H1 (cell line): ENCODE results near the gene CAPZB. TPM values are rescaled to one million over a fixed set of nuclear protein-coding genes. Genes with fewer than 3 reads are reported as not detected.

Experiments
- CTCF ChIA-PET: fragments of 300-600 bp; sonication (Branson Sonifier 250); formaldehyde crosslinking; loops from one replicate; lab custom pipeline; 2021; ENCODE audit not compliant: partially characterized antibody; lab: Charles Lee
- POLR2A ChIA-PET: fragments of 300-600 bp; sonication (Branson Sonifier 250); formaldehyde crosslinking; loops from one replicate; lab custom pipeline; 2021; ENCODE audit warnings: inconsistent platforms; ENCODE audit not compliant: partially characterized antibody; lab: Charles Lee
- DNase-seq, 2 experiments: peaks; one replicate each; pipeline versions ENCODE4 v3.0.0 to v3.0.0-alpha.2; 2010 to 2022; ENCODE audit warnings: low spot score in 2 of 2, low read depth in 1 of 2, mixed read lengths in 1 of 2
- FAIRE-seq: peaks from 2 replicates; lab custom pipeline; 2011; peaks lifted over from hg19 to GRCh38; lab: Jason Lieb, UNC
- H2AFZ ChIP-seq: 2 replicates; pipeline ENCODE4 v1.8.1; 2012; ENCODE audit warnings: low read length, inconsistent platforms
- H2AK5ac ChIP-seq: 2 replicates; pipeline ENCODE4 v1.6.1; 2013; ENCODE audit warnings: low read depth, low read length
- H2BK120ac ChIP-seq: replicated peaks from 2 replicates; pipeline ENCODE3; 2013; ENCODE audit warnings: low read depth, low read length, inconsistent platforms
- H2BK12ac ChIP-seq: 2 replicates; pipeline ENCODE4 v1.6.1; 2013; ENCODE audit warnings: low read depth, low read length
- H2BK15ac ChIP-seq: 2 replicates; pipeline ENCODE4 v1.6.1; 2013; ENCODE audit warnings: low read length
- H2BK20ac ChIP-seq: 2 replicates; pipeline ENCODE4 v1.6.1; 2013; ENCODE audit warnings: low read length
- H2BK5ac ChIP-seq: 2 replicates; pipeline ENCODE4 v1.6.1; 2013; ENCODE audit warnings: low read depth, low read length
- H3K14ac ChIP-seq: 2 replicates; pipeline ENCODE4 v1.6.1; 2013; ENCODE audit warnings: inconsistent platforms; ENCODE audit not compliant: insufficient read length
- H3K18ac ChIP-seq: 2 replicates; pipeline ENCODE4 v1.6.1; 2013; ENCODE audit warnings: low read length; ENCODE audit errors: extremely low read depth
- H3K23ac ChIP-seq: 2 replicates; pipeline ENCODE4 v1.6.1; 2013; ENCODE audit warnings: inconsistent platforms; ENCODE audit not compliant: insufficient read length
- H3K23me2 ChIP-seq: 2 replicates; pipeline ENCODE4 v1.6.1; 2013; ENCODE audit warnings: low read depth, low read length
- H3K27ac ChIP-seq: 2 replicates; pipeline ENCODE4 v1.6.1; 2011; ENCODE audit warnings: low read depth, low read length, inconsistent platforms
- H3K27me3 ChIP-seq, 4 experiments: replicated peaks in 1 of 4; 1 replicate in 1 of 4; 2 replicates in 3 of 4; pipeline versions ENCODE4 v1.6.1 to v1.8.1; 2011 to 2013; ENCODE audit warnings: low read length in 3 of 4, mild to moderate bottlenecking in 3 of 4, inconsistent platforms in 2 of 4, mixed read lengths in 2 of 4, moderate library complexity in 1 of 4; ENCODE audit not compliant: control insufficient read depth in 3 of 4, insufficient read depth in 3 of 4; ENCODE audit errors: extremely low read depth in 1 of 4
- H3K36me3 ChIP-seq, 4 experiments: 2 replicates each; pipeline versions ENCODE4 v1.6.1 to v1.8.1; 2011 to 2013; ENCODE audit warnings: mild to moderate bottlenecking in 4 of 4, low read length in 3 of 4, moderate library complexity in 2 of 4, control low read depth in 1 of 4, inconsistent platforms in 1 of 4; ENCODE audit not compliant: insufficient read depth in 4 of 4, control insufficient read depth in 2 of 4
- H3K4ac ChIP-seq: replicated peaks from 2 replicates; pipeline ENCODE3; 2013; ENCODE audit warnings: low read length, low read depth, mixed read lengths, inconsistent platforms; ENCODE audit not compliant: insufficient read length
- H3K4me1 ChIP-seq, 4 experiments: replicated peaks in 1 of 4; 1 replicate in 1 of 4; 2 replicates in 3 of 4; pipeline versions ENCODE4 v1.6.1 to v1.8.1; 2011 to 2013; ENCODE audit warnings: low read length in 3 of 4, inconsistent platforms in 2 of 4, mixed read lengths in 1 of 4; ENCODE audit not compliant: insufficient read depth in 4 of 4, control insufficient read depth in 3 of 4
- H3K4me2 ChIP-seq, 2 experiments: 2 replicates each; pipeline versions ENCODE4 v1.6.1 to v1.8.1; 2011 to 2013; ENCODE audit warnings: low read depth in 2 of 2, low read length in 2 of 2, control low read depth in 1 of 2, inconsistent platforms in 1 of 2, mild to moderate bottlenecking in 1 of 2; ENCODE audit not compliant: insufficient read depth in 1 of 2
- H3K4me3 ChIP-seq, 4 experiments: fragments of 200-600, 300-600 bp in 1 of 4; sonication (generic), shearing (Covaris generic), sonication (Bioruptor Twin) in 1 of 4; 2 replicates each; pipeline versions ENCODE4 v1.5.1 to v1.8.1; 2011 to 2016; ENCODE audit warnings: low read length in 4 of 4, low read depth in 3 of 4, control low read depth in 2 of 4, inconsistent platforms in 2 of 4, mild to moderate bottlenecking in 2 of 4, mixed read lengths in 1 of 4, moderate library complexity in 1 of 4; ENCODE audit not compliant: insufficient read depth in 2 of 4; ENCODE audit errors: extremely low read depth in 1 of 4
- H3K56ac ChIP-seq: replicated peaks from 2 replicates; pipeline ENCODE3; 2013; ENCODE audit warnings: low read depth, mild to moderate bottlenecking, mixed read lengths, low read length, inconsistent platforms; ENCODE audit not compliant: insufficient read length
- H3K79me1 ChIP-seq: 2 replicates; pipeline ENCODE4 v1.6.1; 2013; ENCODE audit warnings: low read depth, low read length, control low read depth
- H3K79me2 ChIP-seq, 2 experiments: 2 replicates each; pipeline versions ENCODE4 v1.6.1 to v1.8.1; 2012 to 2013; ENCODE audit warnings: low read length in 2 of 2, mild to moderate bottlenecking in 2 of 2, inconsistent platforms in 1 of 2; ENCODE audit not compliant: insufficient read depth in 2 of 2, control insufficient read depth in 1 of 2
- H3K9ac ChIP-seq, 4 experiments: replicated peaks in 1 of 4; 1 replicate in 1 of 4; 2 replicates in 3 of 4; pipeline versions ENCODE4 v1.6.1 to v1.8.1; 2011 to 2013; ENCODE audit warnings: low read depth in 3 of 4, low read length in 3 of 4, control low read depth in 2 of 4, mild to moderate bottlenecking in 2 of 4, moderate library complexity in 2 of 4, inconsistent platforms in 1 of 4; ENCODE audit errors: extremely low read depth in 1 of 4
- H3K9me3 ChIP-seq, 2 experiments: 2 replicates each; pipeline versions ENCODE4 v1.6.1 to v1.8.1; 2012 to 2013; ENCODE audit warnings: mild to moderate bottlenecking in 2 of 2, moderate library complexity in 2 of 2, control low read depth in 1 of 2, inconsistent platforms in 1 of 2, low read depth in 1 of 2, low read length in 1 of 2, mixed read lengths in 1 of 2; ENCODE audit not compliant: insufficient read depth in 2 of 2
- H4K20me1 ChIP-seq, 2 experiments: replicated peaks in 1 of 2; 2 replicates each; pipeline versions ENCODE3 to v1.8.1; 2011 to 2013; ENCODE audit warnings: inconsistent platforms in 2 of 2, low read length in 2 of 2, mild to moderate bottlenecking in 1 of 2; ENCODE audit not compliant: insufficient read depth in 2 of 2, control insufficient read depth in 1 of 2
- H4K5ac ChIP-seq: 2 replicates; pipeline ENCODE4 v1.6.1; 2013; ENCODE audit warnings: low read length, low read depth, mixed read lengths, inconsistent platforms; ENCODE audit not compliant: insufficient read length
- H4K8ac ChIP-seq: 2 replicates; pipeline ENCODE4 v1.8.0; 2013; ENCODE audit warnings: mild to moderate bottlenecking, moderate library complexity, low read length, inconsistent platforms; ENCODE audit not compliant: insufficient read depth; ENCODE audit errors: extremely low read depth
- H4K91ac ChIP-seq: replicated peaks from 2 replicates; pipeline ENCODE3; 2013; ENCODE audit warnings: low read length, mixed read lengths, inconsistent platforms; ENCODE audit not compliant: insufficient read length
- ATF2 ChIP-seq: IDR thresholded peaks from 2 replicates; pipeline ENCODE4 v1.6.1; 2012; ENCODE audit warnings: low read length, inconsistent platforms
- CEBPB ChIP-seq: IDR thresholded peaks from 2 replicates; pipeline ENCODE4 v1.6.1; 2012; ENCODE audit warnings: low read depth, low read length
- GTF2F1 ChIP-seq: IDR thresholded peaks from 2 replicates; pipeline ENCODE4 v1.6.1; 2012; ENCODE audit warnings: low read depth, low read length, improper control_type of control experiment, borderline replicate concordance
- RNF2 ChIP-seq: fragments of 200-900, 300-1000 bp; sonication (generic); IDR thresholded peaks from 2 replicates; pipeline ENCODE4 v1.7.1; 2016; ENCODE audit warnings: borderline replicate concordance, low read depth, mild to moderate bottlenecking, antibody characterized with exemption, low read length; ENCODE audit not compliant: poor library complexity, severe bottlenecking; ENCODE audit errors: missing control alignments
- SRF ChIP-seq: IDR thresholded peaks from 2 replicates; pipeline ENCODE4 v1.6.1; 2011; ENCODE audit warnings: mild to moderate bottlenecking, low read depth, low read length, moderate library complexity
- TCF12 ChIP-seq: IDR thresholded peaks from 2 replicates; pipeline ENCODE4 v1.6.1; 2011; ENCODE audit warnings: low read depth, mild to moderate bottlenecking, low read length
- WGBS, 2 experiments: shearing (Covaris generic) in 1 of 2; methylation state at CpG; one replicate each; pipeline versions ENCODE4 v1.1.6 to v1.1.7; 2013 to 2015; ENCODE audit warnings: low lambda C conversion rate in 2 of 2, mixed read lengths in 2 of 2, inconsistent platforms in 1 of 2, low coverage in 1 of 2, missing lambda C conversion rate in 1 of 2; ENCODE audit not compliant: insufficient replicate concordance in 2 of 2, insufficient coverage in 1 of 2, insufficient read length in 1 of 2; ENCODE audit errors: extremely low coverage in 1 of 2, missing lambda C conversion rate in 1 of 2; 5-methylcytosine and 5-hydroxymethylcytosine counted together
- polyA plus RNA-seq, 7 experiments: library from polyadenylated mRNA; depleted of rRNA in 3 of 7; stranded (reverse) in 5 of 7; unstranded in 2 of 7; fragments of >200 nt in 5 of 7; fragments of 200-250 nt in 2 of 7; gene quantifications; 1 replicate in 5 of 7; 2 replicates in 1 of 7; 4 replicates in 1 of 7; pipeline versions ENCODE4 v1.2.1 to v1.2.3, GENCODE V29; 2011 to 2013; ENCODE audit warnings: missing spikeins in 2 of 7, mixed read lengths in 2 of 7
- total RNA-seq: library from RNA; stranded (reverse); fragmentation: NEBNext Ultra II Directional; extraction: Animal tissue kit (Norgen Biotek cat#: 25700); gene quantifications from 2 replicates; pipeline ENCODE4 v1.2.1, GENCODE V29; 2021

Gene CAPZB
- total and polyA plus RNA-seq, 2 of the 8 experiments (the other 6 are each of a cell fraction or from before 2014, with no cell fraction given): 162 to 371 TPM

DNA sequence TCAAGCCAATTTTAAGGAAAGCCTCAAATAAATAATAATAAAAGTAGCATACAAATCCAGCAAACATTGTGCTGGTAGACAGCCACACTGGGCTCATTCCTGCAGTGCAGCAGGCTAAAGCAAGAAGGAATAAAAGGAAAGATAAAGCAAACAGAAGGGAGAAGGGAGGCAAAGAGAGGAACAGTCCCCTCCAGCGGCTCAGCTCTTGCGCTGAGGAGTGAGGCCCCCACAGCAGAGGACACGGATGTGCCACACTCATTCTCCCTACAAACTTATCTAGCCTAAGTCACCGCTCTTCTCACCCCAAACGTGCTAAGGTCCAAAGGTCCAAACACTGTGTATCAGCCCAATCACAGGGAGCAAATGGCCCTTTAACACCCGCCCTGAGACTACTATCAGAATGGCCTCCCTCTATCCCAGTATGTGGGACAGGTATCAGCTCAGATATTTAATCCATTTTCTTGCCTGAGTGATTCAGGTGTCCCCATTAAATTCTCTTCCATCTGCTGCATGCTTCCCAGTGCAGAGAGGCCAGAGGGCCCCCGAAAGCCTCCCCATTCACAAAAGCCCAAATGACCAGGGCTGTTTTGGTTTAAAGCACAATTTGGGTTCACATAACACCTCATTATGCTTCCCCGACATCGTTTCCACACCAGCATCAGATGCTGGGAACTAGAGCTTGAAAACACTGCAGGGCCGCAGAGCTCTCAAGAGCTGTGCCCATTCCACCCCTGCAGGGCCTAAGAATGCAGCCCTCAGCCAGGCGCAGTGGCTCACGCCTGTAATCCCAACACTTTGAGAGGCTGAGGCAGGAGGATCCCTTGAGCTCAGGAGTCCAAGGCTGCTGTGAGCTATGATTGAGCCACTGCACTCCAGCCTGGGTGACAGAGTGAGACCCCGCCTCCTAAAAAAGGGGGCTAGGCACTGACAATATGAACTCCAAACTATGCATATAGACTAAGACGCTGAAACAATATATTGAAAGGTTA, 17.8 kb downstream of the CAPZB start:
- Histone ChIP-seq H4K20me1 (peaks cover 51 to 57% of the 10 kb centered on the region in 2 experiments), H2BK15ac (no peak overlapping the region), H2BK5ac (no peak overlapping the region), H4K8ac (no peak overlapping the region), H3K9ac (no peak overlapping the region), H3K36me3 (peaks cover 0 to 3% (median 0%) of the 10 kb centered on the region in 4 experiments; a peak in 1 of 8 replicates), H3K4me2 (no peak overlapping the region), H3K27ac (no peak overlapping the region), H3K18ac (no peak overlapping the region), H2AFZ (no peak overlapping the region), H4K91ac (no peak overlapping the region), H3K27me3 (no peaks in the 10 kb centered on the region), H3K23me2 (no peaks in the 10 kb centered on the region), H2BK120ac (no peak overlapping the region), H3K79me2 (peaks cover 29 to 97% of the 10 kb centered on the region in 2 experiments), H3K56ac (no peak overlapping the region), H2BK12ac (no peak overlapping the region), H2AK5ac (no peak overlapping the region), H3K9me3 (no peaks in the 10 kb centered on the region), H3K79me1 (peaks cover 47% of the 10 kb centered on the region), H3K14ac (no peak overlapping the region), H4K5ac (no peak overlapping the region), H3K23ac (no peak overlapping the region), H3K4me1 (peaks cover 9 to 37% (median 24%) of the 10 kb centered on the region in 4 experiments), H2BK20ac (no peak overlapping the region), H3K4ac (no peak overlapping the region), H3K4me3 (no peak overlapping the region)
- ChIA-PET POLR2A (interaction anchor here (9.3 kb wide), 1 partner anchor 14 kb away, joined by 86 read pairs; no protein-coding TSS in a partner anchor), CTCF (interaction anchor here (0.6 to 7.8 kb wide), 8 partner anchors 10 to 184 kb away, joined by 3 to 53 read pairs (median 4); no protein-coding TSS in a partner anchor)
- 80% methylated on average over 14 of the region's 14 CpGs; no CpG with 5 or more reads in 1 of the 2 experiments for WGBS, 2 experiments
- FAIRE-seq: no peak
- TF ChIP-seq GTF2F1 (no peak), ATF2 (no peak), RNF2 (no peak), CEBPB (no peak), SRF (no peak), TCF12 (no peak)
- DNase-seq: no peak
